Fibroblast of the aortic adventitia (primary cell): ENCODE data around the gene CHST10. TPM values are rescaled to one million over a fixed set of nuclear protein-coding genes. Genes with fewer than 3 reads are reported as not detected.

Experiments used
- DNase-seq: peaks from one replicate; pipeline ENCODE4 v3.0.0-alpha.2; 2010; ENCODE audit warnings: low read depth
- H3K4me3 ChIP-seq: 2 replicates; pipeline ENCODE4 v1.5.1; 2011; ENCODE audit warnings: low read depth, mild to moderate bottlenecking, control low read depth, low read length, moderate library complexity
- CTCF ChIP-seq: IDR thresholded peaks from 2 replicates; pipeline ENCODE4 v1.5.1; 2011; ENCODE audit warnings: mild to moderate bottlenecking, low read length, control low read depth, inconsistent platforms; ENCODE audit not compliant: insufficient read depth
- total RNA-seq: library from RNA; depleted of rRNA; stranded (reverse); fragments of >200 nt; gene quantifications from 2 replicates; pipeline ENCODE4 v1.2.3, GENCODE V29; 2012; ENCODE audit warnings: low replicate concordance

CHST10 gene
- total RNA-seq, 1 donor, result 11.0 TPM

GRCh38 chr2:100388703-100389102 is 28.8 kb downstream of the CHST10 start:
- TF ChIP-seq CTCF, result no peak
- no peak for DNase-seq
- no peak overlapping the region for H3K4me3 ChIP-seq

- TF ChIP-seq CTCF, result no peak
- no peak for DNase-seq
- H3K4me3 ChIP-seq, result no peak overlapping the region
These were observed 33.5 kb downstream of the CHST10 start for GRCh38 chr2:100383954-100384353.

- H3K4me3 ChIP-seq, result no peak overlapping the region
- no peak for DNase-seq
- TF ChIP-seq CTCF, result no peak
These were observed 34.2 kb downstream of the CHST10 start for GRCh38 chr2:100383306-100383705.

GRCh38 chr2:100381240-100381639 is 36.2 kb downstream of the CHST10 start:
- no peak overlapping the region for H3K4me3 ChIP-seq
- DNase-seq, result peak; percentile 86
- peak; percentile 95 for TF ChIP-seq CTCF

GRCh38 chr2:100380681-100381080 is 36.8 kb downstream of the CHST10 start:
- DNase-seq, result no peak
- no peak for TF ChIP-seq CTCF
- no peak overlapping the region for H3K4me3 ChIP-seq

- TF ChIP-seq CTCF, result no peak
- DNase-seq, result no peak
- no peak overlapping the region for H3K4me3 ChIP-seq
These were observed 40.6 kb downstream of the CHST10 start for GRCh38 chr2:100376836-100377235.

GRCh38 chr2:100367163-100367562 is 50.3 kb downstream of the CHST10 start:
- TF ChIP-seq CTCF, result no peak
- DNase-seq, result no peak

More at GRCh38 chr2:100367163-100367562, 50.3 kb downstream of the CHST10 start:
- no peak overlapping the region for H3K4me3 ChIP-seq
